ENCODE measurements around the gene KRTAP10-1. TPM values are rescaled to one million over a fixed set of nuclear protein-coding genes. Genes with fewer than 3 reads are reported as not detected.

The KRTAP10-1 gene
- total RNA-seq, 1 experiment from 2014 or later, result not detected

GRCh38 chr21:44530903-44531605 is 8.9 kb downstream of the KRTAP10-1 start:
- no peaks in the 10 kb centered on the region for H3K4me1 ChIP-seq (ENCODE audit: insufficient read depth, low read length)
- no peak overlapping the region for H2AFZ ChIP-seq (ENCODE audit: low read length)
- H4K20me1 ChIP-seq (ENCODE audit: low read length), result no peaks in the 10 kb centered on the region
- no peaks in the 10 kb centered on the region for H3F3A ChIP-seq (ENCODE audit: low read length, unreplicated experiment)
- H3K4me2 ChIP-seq (ENCODE audit: low read length), result no peak overlapping the region
- BruUV-seq (replicated peaks), result no TSS peak
- H3K4me3 ChIP-seq (ENCODE audit: low read length), result no peak overlapping the region
- CTCF ChIA-PET, result no interaction called here
- POLR2A ChIA-PET (ENCODE audit: unreplicated experiment), result no interaction called here
- no peak for TF ChIP-seq CTCF (conservative IDR thresholded peaks at IDR 0.05; ENCODE audit: low read depth, low read length)
- H3K9me2 ChIP-seq (replicated peaks; ENCODE audit: low read length), result no peaks in the 10 kb centered on the region
- H3K79me2 ChIP-seq (ENCODE audit: low read length), result no peaks in the 10 kb centered on the region
- no peak for DNase-seq
- no peak overlapping the region for H3K9ac ChIP-seq (ENCODE audit: low read length)
- no peaks in the 10 kb centered on the region for H3K9me3 ChIP-seq (ENCODE audit: low read length)
- intact Hi-C loops (cut with micrococcal nuclease), result no loop called here
- H3K27ac ChIP-seq (ENCODE audit: low read length), result no peak overlapping the region
- no peak for ATAC-seq
- no peaks in the 10 kb centered on the region for H3K27me3 ChIP-seq (ENCODE audit: low read length)
- H3K36me3 ChIP-seq (ENCODE audit: low read depth, low read length), result no peaks in the 10 kb centered on the region

- intact Hi-C loops (cut with micrococcal nuclease), result no loop called here
- no peaks in the 10 kb centered on the region for H3K79me2 ChIP-seq (ENCODE audit: low read length)
- H3F3A ChIP-seq (ENCODE audit: low read length, unreplicated experiment), result no peaks in the 10 kb centered on the region
- H3K9me3 ChIP-seq (ENCODE audit: low read length), result no peaks in the 10 kb centered on the region
- BruUV-seq (replicated peaks), result no TSS peak
- H3K9me2 ChIP-seq (replicated peaks; ENCODE audit: low read length), result no peaks in the 10 kb centered on the region
- no peaks in the 10 kb centered on the region; the same call in 1 of the 2 replicates for H3K36me3 ChIP-seq (ENCODE audit: low read depth, low read length)
- H4K20me1 ChIP-seq (ENCODE audit: low read length), result no peaks in the 10 kb centered on the region
- no peak overlapping the region for H2AFZ ChIP-seq (ENCODE audit: low read length)
- DNase-seq, result no peak
- no peak for ATAC-seq
- no peaks in the 10 kb centered on the region for H3K4me1 ChIP-seq (ENCODE audit: insufficient read depth, low read length)
- H3K27ac ChIP-seq (ENCODE audit: low read length), result no peak overlapping the region
- H3K9ac ChIP-seq (ENCODE audit: low read length), result no peak overlapping the region
- no peaks in the 10 kb centered on the region for H3K27me3 ChIP-seq (ENCODE audit: low read length)
- TF ChIP-seq EZH2 (IDR thresholded peaks at IDR 0.05; ENCODE audit: low read length, unreplicated experiment) (no peak), EZH2phosphoT487 (IDR thresholded peaks at IDR 0.05; ENCODE audit: borderline replicate concordance, low read length) (no peak), CTCF (conservative IDR thresholded peaks at IDR 0.05; ENCODE audit: low read depth, low read length) (no peak)
- no peak overlapping the region for H3K4me3 ChIP-seq (ENCODE audit: low read length)
- POLR2A ChIA-PET (ENCODE audit: unreplicated experiment), result no interaction called here
- CTCF ChIA-PET, result no interaction called here
- no peak overlapping the region for H3K4me2 ChIP-seq (ENCODE audit: low read length)
Measured at GRCh38 chr21:44530221-44530902, 9.6 kb downstream of the KRTAP10-1 start.

GRCh38 chr21:44529503-44530125 is 10.4 kb downstream of the KRTAP10-1 start:
- no peak for TF ChIP-seq EZH2phosphoT487 (IDR thresholded peaks at IDR 0.05; ENCODE audit: borderline replicate concordance, low read length)
- CTCF ChIA-PET, result no interaction called here
- no peaks in the 10 kb centered on the region for H3F3A ChIP-seq (ENCODE audit: low read length, unreplicated experiment)
- intact Hi-C loops (cut with micrococcal nuclease), result no loop called here
- H3K27ac ChIP-seq (ENCODE audit: low read length), result no peak overlapping the region
- POLR2A ChIA-PET (ENCODE audit: unreplicated experiment), result no interaction called here
- ATAC-seq, result no peak
- H3K36me3 ChIP-seq (ENCODE audit: low read depth, low read length), result no peaks in the 10 kb centered on the region; the same call in 1 of the 2 replicates
- peaks cover 6% of the 10 kb centered on the region; the same call in 1 of the 2 replicates for H3K9me3 ChIP-seq (ENCODE audit: low read length)
- no peak overlapping the region for H3K4me2 ChIP-seq (ENCODE audit: low read length)
- no peaks in the 10 kb centered on the region for H3K79me2 ChIP-seq (ENCODE audit: low read length)
- H3K4me1 ChIP-seq (ENCODE audit: insufficient read depth, low read length), result no peaks in the 10 kb centered on the region
- no peak overlapping the region for H3K4me3 ChIP-seq (ENCODE audit: low read length)
- DNase-seq, result no peak
- H3K9ac ChIP-seq (ENCODE audit: low read length), result no peak overlapping the region
- no peak overlapping the region for H2AFZ ChIP-seq (ENCODE audit: low read length)
- H3K27me3 ChIP-seq (ENCODE audit: low read length), result no peaks in the 10 kb centered on the region
- no TSS peak for BruUV-seq (replicated peaks)
- no peaks in the 10 kb centered on the region for H4K20me1 ChIP-seq (ENCODE audit: low read length)
- H3K9me2 ChIP-seq (replicated peaks; ENCODE audit: low read length), result no peaks in the 10 kb centered on the region
